Measurements from ENCODE around the gene TMEM200B.

- TF ChIP-seq CTCF (IDR thresholded peaks at IDR 0.05): no peak
- no peak for TF ChIP-seq POLR2A (IDR thresholded peaks at IDR 0.05)
These were observed 3.3 kb downstream of the TMEM200B start for GRCh38 chr1:29120367-29120766.

Measured in heart left ventricle (tissue), 13 donors.